Gastroesophageal sphincter (tissue), 4 donors: ENCODE results near the gene GNAI2. TPM values are rescaled to one million over a fixed set of nuclear protein-coding genes. Genes with fewer than 3 reads are reported as not detected.
A peak's percentile ranks its signal among the peaks of the same experiment; 100 is the strongest.

Experiments used
- ATAC-seq: fragments of 150-250 bp; one replicate; pipeline ENCODE4 v1.9.1; 2016; ENCODE audit warnings: mild to moderate bottlenecking, moderate library complexity
- H3K27ac ChIP-seq, 4 donors: fragments of 200-600 bp; sonication (generic) in 3 of 4; 1 replicate in 3 of 4; 2 replicates in 1 of 4; pipeline ENCODE4 v1.5.1; 2016 to 2019
- H3K27me3 ChIP-seq: fragments of 200-600 bp; sonication (generic); one replicate; pipeline ENCODE4 v1.5.1; 2019
- H3K36me3 ChIP-seq, 2 donors: fragments of 200-600 bp; sonication (generic); one replicate each; pipeline ENCODE4 v1.5.1; 2019; ENCODE audit warnings: control low read depth in 1 of 2
- H3K4me1 ChIP-seq, 3 donors: fragments of 200-600 bp; sonication (generic); 1 replicate in 2 of 3; 2 replicates in 1 of 3; pipeline ENCODE4 v1.5.1; 2016 to 2019; ENCODE audit warnings: control low read depth in 2 of 3
- H3K4me3 ChIP-seq, 2 donors: fragments of 200-600 bp; sonication (generic); one replicate each; pipeline ENCODE4 v1.5.1; 2019; ENCODE audit warnings: mild to moderate bottlenecking in 1 of 2, moderate library complexity in 1 of 2
- H3K9me3 ChIP-seq, 3 donors: fragments of 200-600 bp; sonication (generic); one replicate each; pipeline ENCODE4 v1.5.1; 2017 to 2019; ENCODE audit warnings: control low read depth in 2 of 3
- CTCF ChIP-seq, 4 experiments: fragments of 200-600 bp in 2 of 4; fragments of 450-650 bp in 2 of 4; sonication (generic) in 1 of 4; IDR thresholded peaks; one replicate each; pipeline ENCODE4 v1.5.1; 2017 to 2019; ENCODE audit warnings: antibody characterized with exemption in 4 of 4, mild to moderate bottlenecking in 2 of 4, moderate library complexity in 2 of 4
- EP300 ChIP-seq: sonication (generic); formaldehyde crosslinking; IDR thresholded peaks from one replicate; pipeline ENCODE4 v1.6.1; 2017; ENCODE audit warnings: antibody characterized with exemption, mild to moderate bottlenecking
- POLR2A ChIP-seq, 2 donors: fragments of 450-650 bp; IDR thresholded peaks; one replicate each; pipeline ENCODE4 v1.6.1; 2017; ENCODE audit warnings: antibody characterized with exemption in 2 of 2, mild to moderate bottlenecking in 2 of 2, moderate library complexity in 1 of 2
- POLR2AphosphoS5 ChIP-seq: sonication (generic); formaldehyde crosslinking; IDR thresholded peaks from one replicate; pipeline ENCODE4 v1.6.1; 2017; ENCODE audit warnings: antibody characterized with exemption
- WGBS, 2 donors: methylation state at CpG; one replicate each; pipeline ENCODE4 v1.1.5; 2018; ENCODE audit warnings: low coverage in 1 of 2; 5-methylcytosine and 5-hydroxymethylcytosine counted together
- total RNA-seq, 4 donors: library from RNA; depleted of rRNA; stranded (reverse); fragments of >200 nt; gene quantifications; one replicate each; pipeline ENCODE4 v1.1.0, GENCODE V29; 2016

Gene GNAI2
- total RNA-seq, 4 donors from 2014 or later, result 172 to 262 (median 222) TPM

- peaks cover 0 to 85% (median 71%) of the 10 kb centered on the region in 3 donors for H3K4me1 ChIP-seq
- WGBS, 2 donors, result 75% methylated on average over 2 of the region's 4 CpGs; no CpG with 5 or more reads in 1 of the 2 donors
Observed at GRCh38 chr3:50239649-50240048, 3.6 kb downstream of the GNAI2 start.

GRCh38 chr3:50241163-50241562 is 5.2 kb downstream of the GNAI2 start:
- Histone ChIP-seq H3K4me1 (peaks cover 0 to 91% (median 78%) of the 10 kb centered on the region in 3 donors), H3K27ac (peak overlapping the region in 3 of 4 donors; percentile 84 to 100 (median 96))
- TF ChIP-seq CTCF (IDR thresholded peaks at IDR 0.05), result no peak
- no peak for TF ChIP-seq EP300
- no peak for TF ChIP-seq POLR2AphosphoS5
- TF ChIP-seq POLR2A (IDR thresholded peaks at IDR 0.05), result no peak

More at GRCh38 chr3:50239649-50240048, 3.6 kb downstream of the GNAI2 start:
- Histone ChIP-seq H3K36me3 (peaks cover 0 to 11% of the 10 kb centered on the region in 2 donors), H3K9me3 (no peaks in the 10 kb centered on the region), H3K27me3 (no peaks in the 10 kb centered on the region), H3K4me3 (peak overlapping the region in 1 of 2 donors; percentile 94), H3K27ac (peak overlapping the region in 3 of 4 donors; percentile 96 to 100 (median 98))
- no peak for TF ChIP-seq POLR2AphosphoS5
- TF ChIP-seq POLR2A (IDR thresholded peaks at IDR 0.05), result no peak
- no peak for TF ChIP-seq CTCF (IDR thresholded peaks at IDR 0.05)
- no peak for TF ChIP-seq EP300
- no peak for ATAC-seq

GRCh38 chr3:50241713-50242380 is 5.8 kb downstream of the GNAI2 start:
- Histone ChIP-seq H3K4me3 (no peak overlapping the region), H3K27me3 (no peaks in the 10 kb centered on the region), H3K9me3 (no peaks in the 10 kb centered on the region), H3K27ac (peak overlapping the region in 3 of 4 donors; percentile 84 to 100 (median 96)), H3K4me1 (peaks cover 3 to 97% (median 85%) of the 10 kb centered on the region in 3 donors), H3K36me3 (peaks cover 0 to 11% of the 10 kb centered on the region in 2 donors)
- WGBS, 2 donors, result no CpG with 5 or more reads among the region's 7 CpGs
- TF ChIP-seq POLR2AphosphoS5 (no peak), EP300 (no peak), POLR2A (IDR thresholded peaks at IDR 0.05) (no peak), CTCF (IDR thresholded peaks at IDR 0.05) (no peak)
- ATAC-seq, result no peak

More at GRCh38 chr3:50241163-50241562, 5.2 kb downstream of the GNAI2 start:
- H3K36me3 ChIP-seq, result peaks cover 0 to 11% of the 10 kb centered on the region in 2 donors
- no peak overlapping the region for H3K4me3 ChIP-seq
- no peaks in the 10 kb centered on the region for H3K9me3 ChIP-seq
- H3K27me3 ChIP-seq, result no peaks in the 10 kb centered on the region
- ATAC-seq, result no peak
- WGBS, 2 donors, result no CpG with 5 or more reads among the region's 4 CpGs

- no peak for ATAC-seq
- Histone ChIP-seq H3K36me3 (peaks cover 0 to 16% of the 10 kb centered on the region in 2 donors), H3K27me3 (no peaks in the 10 kb centered on the region), H3K4me1 (peaks cover 3 to 100% (median 90%) of the 10 kb centered on the region in 3 donors), H3K4me3 (no peak overlapping the region), H3K9me3 (no peaks in the 10 kb centered on the region), H3K27ac (peak overlapping the region in 3 of 4 donors; percentile 84 to 100 (median 96))
- no CpG with 5 or more reads among the region's 3 CpGs for WGBS, 2 donors
- TF ChIP-seq POLR2AphosphoS5, result no peak
- TF ChIP-seq EP300, result no peak
- no peak for TF ChIP-seq POLR2A (IDR thresholded peaks at IDR 0.05)
- no peak for TF ChIP-seq CTCF (IDR thresholded peaks at IDR 0.05)
Observed at GRCh38 chr3:50242381-50242770, 6.4 kb downstream of the GNAI2 start.
